Measurements from ENCODE around the gene RNU5B-1.

RNU5B-1 gene

GRCh38 chr15:65304381-65305149 is at the start of gene RNU5B-1:
TSS of gene RNU5B-1 (plus strand) at chr15:65304677.
- peak in 8 of 14 donors; percentile 22 to 92 (median 43) for DNase-seq

- no peak for DNase-seq
Measured at GRCh38 chr15:65254758-65255157, 49.7 kb upstream of the RNU5B-1 start.

GRCh38 chr15:65255486-65256140 is 48.9 kb upstream of the RNU5B-1 start:
- no peak for DNase-seq

GRCh38 chr15:65258375-65259262 is 45.9 kb upstream of the RNU5B-1 start:
- no peak for DNase-seq

- no peak for DNase-seq
Measured at GRCh38 chr15:65259367-65259797, 45.1 kb upstream of the RNU5B-1 start.

- no peak for DNase-seq
Measured at GRCh38 chr15:65260968-65261367, 43.5 kb upstream of the RNU5B-1 start.

GRCh38 chr15:65263313-65263712 is 41.2 kb upstream of the RNU5B-1 start:
- no peak for DNase-seq

- DNase-seq: no peak
Measured at GRCh38 chr15:65264863-65265430, 39.5 kb upstream of the RNU5B-1 start.

- no peak for DNase-seq
Measured at GRCh38 chr15:65266469-65266868, 38.0 kb upstream of the RNU5B-1 start.

- no peak for DNase-seq
Measured at GRCh38 chr15:65268411-65268810, 36.1 kb upstream of the RNU5B-1 start.

- peak in 5 of 14 donors; percentile 3 to 10 (median 3) for DNase-seq
Measured at GRCh38 chr15:65270811-65271545, 33.5 kb upstream of the RNU5B-1 start.

GRCh38 chr15:65275104-65275727 is 29.3 kb upstream of the RNU5B-1 start:
- no peak for DNase-seq

GRCh38 chr15:65275728-65276126 is 28.8 kb upstream of the RNU5B-1 start:
- no peak for DNase-seq

GRCh38 chr15:65277015-65277414 is 27.5 kb upstream of the RNU5B-1 start:
- DNase-seq: no peak

- DNase-seq: no peak
Measured at GRCh38 chr15:65278480-65278879, 26.0 kb upstream of the RNU5B-1 start.

GRCh38 chr15:65285291-65286068 is 19.0 kb upstream of the RNU5B-1 start:
- DNase-seq: no peak

- peak in 7 of 14 donors; percentile 39 to 78 (median 64) for DNase-seq
Measured at GRCh38 chr15:65286069-65286703, 18.3 kb upstream of the RNU5B-1 start.

GRCh38 chr15:65286704-65287519 is 17.6 kb upstream of the RNU5B-1 start, which contains the start of gene PARP16:
TSS of gene PARP16 (minus strand) at chr15:65286883. CDS start at chr15:65286426, 457 bp downstream.
- DNase-seq: peak; percentile 21 to 90 (median 78)

- DNase-seq: no peak
Measured at GRCh38 chr15:65287520-65287855, 17.0 kb upstream of the RNU5B-1 start.

Measured in C1 segment of cervical spinal cord (tissue), 14 donors.